GM12878 (cell line): Measurements from ENCODE around the gene CHMP4A. TPM values are rescaled to one million over a fixed set of nuclear protein-coding genes. Genes with fewer than 3 reads are reported as not detected.

Source experiments
- BMI1 ChIP-seq: fragments of 450-650 bp; IDR thresholded peaks from 2 replicates; pipeline ENCODE4 v1.6.1; 2016; ENCODE audit warnings: mild to moderate bottlenecking, moderate library complexity, borderline replicate concordance
- CHD1 ChIP-seq: IDR thresholded peaks from 2 replicates; pipeline ENCODE4 v1.6.1; 2012; ENCODE audit warnings: low read depth, low read length, improper control_type of control experiment
- ETV6 ChIP-seq, 2 experiments: fragments of 450-650 bp in 1 of 2; IDR thresholded peaks in 1 of 2; conservative IDR thresholded peaks in 1 of 2; 2 replicates each; pipeline ENCODE4 v1.6.1; 2014; ENCODE audit warnings: antibody characterized with exemption in 1 of 2, borderline replicate concordance in 1 of 2, low read depth in 1 of 2, mild to moderate bottlenecking in 1 of 2, moderate library complexity in 1 of 2
- NFIC ChIP-seq: IDR thresholded peaks from 2 replicates; pipeline ENCODE4 v1.6.1; 2012; ENCODE audit warnings: low read depth, mild to moderate bottlenecking, inconsistent platforms, low read length, moderate library complexity
- NR2F1 ChIP-seq: fragments of 450-650 bp; conservative IDR thresholded peaks from 2 replicates; pipeline ENCODE4 v1.6.1; 2017; ENCODE audit warnings: mild to moderate bottlenecking
- SREBF2 ChIP-seq: IDR thresholded peaks from 2 replicates; pipeline ENCODE4 v1.6.1; 2012; ENCODE audit warnings: mild to moderate bottlenecking, low read length
- TAF1 ChIP-seq: IDR thresholded peaks from 2 replicates; pipeline ENCODE4 v1.6.1; 2011; ENCODE audit warnings: mild to moderate bottlenecking, low read depth, low read length, borderline replicate concordance
- TCF12 ChIP-seq: IDR thresholded peaks from 2 replicates; pipeline ENCODE4 v1.6.1; 2011; ENCODE audit warnings: low read depth, mild to moderate bottlenecking, low read length
- TCF7 ChIP-seq: IDR thresholded peaks from 2 replicates; pipeline ENCODE4 v1.6.1; 2014; ENCODE audit warnings: antibody characterized with exemption, borderline replicate concordance
- YY1 ChIP-seq: IDR thresholded peaks from 2 replicates; pipeline ENCODE4 v1.6.1; 2011; ENCODE audit warnings: low read depth, mild to moderate bottlenecking, low read length
- ZNF274 ChIP-seq: IDR thresholded peaks from one replicate; pipeline ENCODE4 v1.8.0; 2011; ENCODE audit not compliant: insufficient read length, insufficient read depth
- polyA plus RNA-seq, 11 experiments: library from polyadenylated mRNA; depleted of rRNA in 4 of 11; unstranded in 6 of 11; stranded (reverse) in 5 of 11; fragments of >200 nt; fragmentation: Nextera tagmentation in 4 of 11; fragmentation: Illumina TruSeq in 1 of 11; extraction: Ambion mirVana in 4 of 11; extraction: Trizol in 1 of 11; gene quantifications; 1 replicate in 1 of 11; 2 replicates in 10 of 11; pipeline versions ENCODE4 v1.2.1 to v1.2.3, GENCODE V29; 2011 to 2016; ENCODE audit warnings: inconsistent platforms in 2 of 11, missing spikeins in 2 of 11, low read depth in 1 of 11
- total RNA-seq, 4 experiments: library from RNA; depleted of rRNA in 3 of 4; stranded (reverse); fragments of >200 nt in 3 of 4; fragmentation: Illumina TruSeq in 1 of 4; extraction: Trizol in 1 of 4; gene quantifications; 2 replicates each; pipeline versions ENCODE4 v1.2.1 to v1.2.3, GENCODE V29; 2013 to 2021
- TF ChIP-seq, protein P1 (sequence below): fragments of 450-650 bp; conservative IDR thresholded peaks from 2 replicates; pipeline ENCODE4 v1.6.1; 2017; ENCODE audit warnings: mild to moderate bottlenecking, moderate library complexity
- TF ChIP-seq, protein P2 (sequence below): fragments of 450-650 bp; IDR thresholded peaks from 2 replicates; pipeline ENCODE4 v1.6.1; 2018; ENCODE audit warnings: mild to moderate bottlenecking, low read depth, moderate library complexity; ENCODE audit not compliant: partially characterized antibody
- TF ChIP-seq, protein P3 (sequence below), 3 experiments: IDR thresholded peaks in 2 of 3; conservative IDR thresholded peaks in 1 of 3; 2 replicates each; pipeline ENCODE4 v1.5.1; 2011; ENCODE audit warnings: low read depth in 3 of 3, low read length in 3 of 3, mild to moderate bottlenecking in 3 of 3, control low read depth in 2 of 3, moderate library complexity in 2 of 3, inconsistent platforms in 1 of 3, mixed read lengths in 1 of 3; ENCODE audit not compliant: control insufficient read depth in 2 of 3, insufficient read depth in 1 of 3; ENCODE audit errors: extremely low read depth in 1 of 3
- TF ChIP-seq, protein P4 (sequence below): fragments of 450-650 bp; IDR thresholded peaks from 2 replicates; pipeline ENCODE4 v1.6.1; 2017; ENCODE audit warnings: antibody characterized with exemption, mild to moderate bottlenecking, moderate library complexity
- TF ChIP-seq, protein P5 (sequence below): IDR thresholded peaks from 2 replicates; pipeline ENCODE4 v1.6.1; 2011; ENCODE audit warnings: borderline replicate concordance, low read depth, mild to moderate bottlenecking, moderate library complexity, mixed read lengths, low read length; ENCODE audit not compliant: insufficient read depth; ENCODE audit errors: extremely low read length

The CHMP4A gene
- total and polyA plus RNA-seq, 10 of the 15 experiments (the other 5 are each of a cell fraction or from before 2014, with no cell fraction given), result 35.5 to 151 (median 84.7) TPM

DNA sequence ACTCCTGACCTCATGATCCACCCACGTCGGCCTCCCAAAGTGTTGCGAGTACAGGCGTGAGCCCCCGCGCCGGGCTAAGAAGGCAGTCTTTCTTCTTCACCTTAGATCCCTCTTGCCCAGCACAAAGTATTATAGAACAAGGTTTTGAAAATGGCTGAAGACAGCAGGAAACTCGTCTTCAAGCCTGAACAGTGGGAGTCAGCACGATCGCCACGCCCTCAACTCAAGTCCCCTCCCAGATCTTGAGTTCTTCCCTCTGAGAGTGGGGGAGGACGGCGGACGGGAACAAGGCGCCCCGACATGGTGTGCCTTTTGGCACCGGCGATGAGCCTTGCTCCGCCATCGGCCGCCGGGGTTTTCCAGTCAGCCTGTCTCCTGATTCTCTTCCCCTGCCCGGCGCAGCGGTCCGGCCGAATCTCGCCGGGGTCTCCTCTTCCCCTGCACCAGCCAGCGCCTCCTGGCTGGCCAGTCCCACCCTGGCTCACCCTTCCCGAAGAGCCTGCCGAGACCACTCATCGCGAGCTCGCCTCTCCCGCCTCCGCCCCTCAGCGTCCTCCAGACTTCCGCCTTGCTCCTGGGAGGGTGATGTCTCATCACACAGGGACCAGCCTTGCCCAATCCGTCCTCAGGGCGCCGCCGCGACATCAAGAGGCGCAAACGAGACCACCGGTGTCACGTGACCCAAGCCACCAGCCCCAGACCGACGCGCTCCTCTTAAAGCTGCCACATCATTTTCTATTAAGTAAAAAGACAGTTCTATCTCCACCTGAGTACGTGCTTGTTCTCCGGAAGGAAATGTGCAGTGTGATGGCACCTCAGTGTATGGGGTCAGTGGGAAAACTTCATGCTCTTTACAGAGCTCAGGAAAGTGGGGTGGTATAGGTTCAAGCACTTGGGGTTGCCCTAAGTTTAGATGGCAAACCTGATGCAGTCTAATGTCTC, at the start of gene CHMP4A (continued):
- TF ChIP-seq ZNF274 (no peak), ETV6 (conservative IDR thresholded peaks at IDR 0.05 in 1 of 2, IDR thresholded peaks at IDR 0.05 in 1 of 2; ENCODE audit: borderline replicate concordance in 1 of 2, low read depth in 1 of 2) (no peak), TCF12 (no peak; the same call in 1 of the 2 replicates), SREBF2 (no peak), NR2F1 (0 out of 2 replicates have a peak, but pooled peaks have one; percentile 20), TCF7 (no peak), NFIC (no peak), CHD1 (no peak), BMI1 (no peak), TAF1 (peak; percentile 78), YY1 (peak; percentile 79)
- TF ChIP-seq, protein P1, sequence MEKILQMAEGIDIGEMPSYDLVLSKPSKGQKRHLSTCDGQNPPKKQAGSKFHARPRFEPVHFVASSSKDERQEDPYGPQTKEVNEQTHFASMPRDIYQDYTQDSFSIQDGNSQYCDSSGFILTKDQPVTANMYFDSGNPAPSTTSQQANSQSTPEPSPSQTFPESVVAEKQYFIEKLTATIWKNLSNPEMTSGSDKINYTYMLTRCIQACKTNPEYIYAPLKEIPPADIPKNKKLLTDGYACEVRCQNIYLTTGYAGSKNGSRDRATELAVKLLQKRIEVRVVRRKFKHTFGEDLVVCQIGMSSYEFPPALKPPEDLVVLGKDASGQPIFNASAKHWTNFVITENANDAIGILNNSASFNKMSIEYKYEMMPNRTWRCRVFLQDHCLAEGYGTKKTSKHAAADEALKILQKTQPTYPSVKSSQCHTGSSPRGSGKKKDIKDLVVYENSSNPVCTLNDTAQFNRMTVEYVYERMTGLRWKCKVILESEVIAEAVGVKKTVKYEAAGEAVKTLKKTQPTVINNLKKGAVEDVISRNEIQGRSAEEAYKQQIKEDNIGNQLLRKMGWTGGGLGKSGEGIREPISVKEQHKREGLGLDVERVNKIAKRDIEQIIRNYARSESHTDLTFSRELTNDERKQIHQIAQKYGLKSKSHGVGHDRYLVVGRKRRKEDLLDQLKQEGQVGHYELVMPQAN, result peak; percentile 79
- TF ChIP-seq, protein P2, sequence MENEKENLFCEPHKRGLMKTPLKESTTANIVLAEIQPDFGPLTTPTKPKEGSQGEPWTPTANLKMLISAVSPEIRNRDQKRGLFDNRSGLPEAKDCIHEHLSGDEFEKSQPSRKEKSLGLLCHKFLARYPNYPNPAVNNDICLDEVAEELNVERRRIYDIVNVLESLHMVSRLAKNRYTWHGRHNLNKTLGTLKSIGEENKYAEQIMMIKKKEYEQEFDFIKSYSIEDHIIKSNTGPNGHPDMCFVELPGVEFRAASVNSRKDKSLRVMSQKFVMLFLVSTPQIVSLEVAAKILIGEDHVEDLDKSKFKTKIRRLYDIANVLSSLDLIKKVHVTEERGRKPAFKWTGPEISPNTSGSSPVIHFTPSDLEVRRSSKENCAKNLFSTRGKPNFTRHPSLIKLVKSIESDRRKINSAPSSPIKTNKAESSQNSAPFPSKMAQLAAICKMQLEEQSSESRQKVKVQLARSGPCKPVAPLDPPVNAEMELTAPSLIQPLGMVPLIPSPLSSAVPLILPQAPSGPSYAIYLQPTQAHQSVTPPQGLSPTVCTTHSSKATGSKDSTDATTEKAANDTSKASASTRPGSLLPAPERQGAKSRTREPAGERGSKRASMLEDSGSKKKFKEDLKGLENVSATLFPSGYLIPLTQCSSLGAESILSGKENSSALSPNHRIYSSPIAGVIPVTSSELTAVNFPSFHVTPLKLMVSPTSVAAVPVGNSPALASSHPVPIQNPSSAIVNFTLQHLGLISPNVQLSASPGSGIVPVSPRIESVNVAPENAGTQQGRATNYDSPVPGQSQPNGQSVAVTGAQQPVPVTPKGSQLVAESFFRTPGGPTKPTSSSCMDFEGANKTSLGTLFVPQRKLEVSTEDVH, result peak; percentile 48
- TF ChIP-seq, protein P3, sequence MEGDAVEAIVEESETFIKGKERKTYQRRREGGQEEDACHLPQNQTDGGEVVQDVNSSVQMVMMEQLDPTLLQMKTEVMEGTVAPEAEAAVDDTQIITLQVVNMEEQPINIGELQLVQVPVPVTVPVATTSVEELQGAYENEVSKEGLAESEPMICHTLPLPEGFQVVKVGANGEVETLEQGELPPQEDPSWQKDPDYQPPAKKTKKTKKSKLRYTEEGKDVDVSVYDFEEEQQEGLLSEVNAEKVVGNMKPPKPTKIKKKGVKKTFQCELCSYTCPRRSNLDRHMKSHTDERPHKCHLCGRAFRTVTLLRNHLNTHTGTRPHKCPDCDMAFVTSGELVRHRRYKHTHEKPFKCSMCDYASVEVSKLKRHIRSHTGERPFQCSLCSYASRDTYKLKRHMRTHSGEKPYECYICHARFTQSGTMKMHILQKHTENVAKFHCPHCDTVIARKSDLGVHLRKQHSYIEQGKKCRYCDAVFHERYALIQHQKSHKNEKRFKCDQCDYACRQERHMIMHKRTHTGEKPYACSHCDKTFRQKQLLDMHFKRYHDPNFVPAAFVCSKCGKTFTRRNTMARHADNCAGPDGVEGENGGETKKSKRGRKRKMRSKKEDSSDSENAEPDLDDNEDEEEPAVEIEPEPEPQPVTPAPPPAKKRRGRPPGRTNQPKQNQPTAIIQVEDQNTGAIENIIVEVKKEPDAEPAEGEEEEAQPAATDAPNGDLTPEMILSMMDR (IDR thresholded peaks at IDR 0.05 in 2 of 3, conservative IDR thresholded peaks at IDR 0.05 in 1 of 3; ENCODE audit: control insufficient read depth in 2 of 3, extremely low read depth in 1 of 3, insufficient read depth in 1 of 3, low read depth in 3 of 3, low read length in 3 of 3), result no peak
- TF ChIP-seq, protein P4, sequence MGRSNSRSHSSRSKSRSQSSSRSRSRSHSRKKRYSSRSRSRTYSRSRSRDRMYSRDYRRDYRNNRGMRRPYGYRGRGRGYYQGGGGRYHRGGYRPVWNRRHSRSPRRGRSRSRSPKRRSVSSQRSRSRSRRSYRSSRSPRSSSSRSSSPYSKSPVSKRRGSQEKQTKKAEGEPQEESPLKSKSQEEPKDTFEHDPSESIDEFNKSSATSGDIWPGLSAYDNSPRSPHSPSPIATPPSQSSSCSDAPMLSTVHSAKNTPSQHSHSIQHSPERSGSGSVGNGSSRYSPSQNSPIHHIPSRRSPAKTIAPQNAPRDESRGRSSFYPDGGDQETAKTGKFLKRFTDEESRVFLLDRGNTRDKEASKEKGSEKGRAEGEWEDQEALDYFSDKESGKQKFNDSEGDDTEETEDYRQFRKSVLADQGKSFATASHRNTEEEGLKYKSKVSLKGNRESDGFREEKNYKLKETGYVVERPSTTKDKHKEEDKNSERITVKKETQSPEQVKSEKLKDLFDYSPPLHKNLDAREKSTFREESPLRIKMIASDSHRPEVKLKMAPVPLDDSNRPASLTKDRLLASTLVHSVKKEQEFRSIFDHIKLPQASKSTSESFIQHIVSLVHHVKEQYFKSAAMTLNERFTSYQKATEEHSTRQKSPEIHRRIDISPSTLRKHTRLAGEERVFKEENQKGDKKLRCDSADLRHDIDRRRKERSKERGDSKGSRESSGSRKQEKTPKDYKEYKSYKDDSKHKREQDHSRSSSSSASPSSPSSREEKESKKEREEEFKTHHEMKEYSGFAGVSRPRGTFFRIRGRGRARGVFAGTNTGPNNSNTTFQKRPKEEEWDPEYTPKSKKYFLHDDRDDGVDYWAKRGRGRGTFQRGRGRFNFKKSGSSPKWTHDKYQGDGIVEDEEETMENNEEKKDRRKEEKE, result no peak
- TF ChIP-seq, protein P5, sequence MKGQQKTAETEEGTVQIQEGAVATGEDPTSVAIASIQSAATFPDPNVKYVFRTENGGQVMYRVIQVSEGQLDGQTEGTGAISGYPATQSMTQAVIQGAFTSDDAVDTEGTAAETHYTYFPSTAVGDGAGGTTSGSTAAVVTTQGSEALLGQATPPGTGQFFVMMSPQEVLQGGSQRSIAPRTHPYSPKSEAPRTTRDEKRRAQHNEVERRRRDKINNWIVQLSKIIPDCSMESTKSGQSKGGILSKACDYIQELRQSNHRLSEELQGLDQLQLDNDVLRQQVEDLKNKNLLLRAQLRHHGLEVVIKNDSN, result peak; percentile 95
